ENCODE data around the gene TBL1X.
A peak's percentile ranks its signal among the peaks of the same experiment; 100 is the strongest.

TBL1X gene

GRCh38 chrX:9498236-9498635 is 33.4 kb downstream of the TBL1X start:
- no peak for DNase-seq (ENCODE audit: low spot score)

- no peak for DNase-seq (ENCODE audit: low spot score)
Measured at GRCh38 chrX:9500584-9500983, 35.7 kb downstream of the TBL1X start.

GRCh38 chrX:9501362-9501761 is 36.5 kb downstream of the TBL1X start:
- no peak for DNase-seq (ENCODE audit: low spot score)

- DNase-seq (ENCODE audit: low spot score), result no peak
Measured at GRCh38 chrX:9503261-9503660, 38.4 kb downstream of the TBL1X start.

DNA sequence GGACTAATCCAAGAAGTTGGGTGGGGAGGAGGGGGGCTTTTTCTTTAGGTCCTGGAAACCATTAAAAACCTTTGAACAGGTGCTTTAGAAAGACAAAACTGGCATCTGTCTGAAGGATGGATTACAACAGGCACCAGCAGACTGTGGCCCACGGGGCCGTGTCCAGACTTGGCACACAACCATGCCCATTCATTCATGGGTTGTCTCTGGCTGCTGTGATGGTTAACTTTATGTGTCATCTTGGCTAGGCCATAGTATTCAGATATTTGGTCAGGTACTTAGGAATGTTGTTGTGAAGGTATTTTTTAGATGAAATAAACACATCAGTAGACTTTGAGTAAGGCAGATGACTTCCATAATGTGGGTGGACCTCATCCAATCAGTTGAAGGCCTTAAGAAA is 45.5 kb downstream of the TBL1X start:
- DNase-seq (ENCODE audit: low spot score), result no peak

- DNase-seq (ENCODE audit: low spot score), result no peak
Measured at GRCh38 chrX:9510980-9511379, 46.1 kb downstream of the TBL1X start.

DNA sequence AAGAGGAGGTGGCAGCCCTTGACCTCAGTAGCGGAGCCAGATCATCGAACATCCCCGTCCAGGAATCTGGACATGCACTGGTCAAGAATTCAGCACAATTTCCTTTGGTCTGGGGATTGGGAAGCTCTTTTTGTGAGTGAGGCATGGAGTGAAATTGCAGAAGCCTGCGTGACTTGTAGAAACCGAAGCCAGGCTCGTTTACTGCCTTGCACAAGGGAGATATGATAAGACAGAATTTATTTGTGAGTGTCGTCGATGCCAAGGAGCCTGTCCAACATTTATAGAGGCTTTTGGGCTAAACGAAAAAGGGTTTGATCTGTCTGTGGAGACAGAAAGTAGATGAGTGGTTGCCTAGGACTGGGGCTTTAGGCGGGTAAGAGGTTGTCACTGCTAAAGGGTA is 50.6 kb downstream of the TBL1X start:
- DNase-seq (ENCODE audit: low spot score), result no peak

DNA sequence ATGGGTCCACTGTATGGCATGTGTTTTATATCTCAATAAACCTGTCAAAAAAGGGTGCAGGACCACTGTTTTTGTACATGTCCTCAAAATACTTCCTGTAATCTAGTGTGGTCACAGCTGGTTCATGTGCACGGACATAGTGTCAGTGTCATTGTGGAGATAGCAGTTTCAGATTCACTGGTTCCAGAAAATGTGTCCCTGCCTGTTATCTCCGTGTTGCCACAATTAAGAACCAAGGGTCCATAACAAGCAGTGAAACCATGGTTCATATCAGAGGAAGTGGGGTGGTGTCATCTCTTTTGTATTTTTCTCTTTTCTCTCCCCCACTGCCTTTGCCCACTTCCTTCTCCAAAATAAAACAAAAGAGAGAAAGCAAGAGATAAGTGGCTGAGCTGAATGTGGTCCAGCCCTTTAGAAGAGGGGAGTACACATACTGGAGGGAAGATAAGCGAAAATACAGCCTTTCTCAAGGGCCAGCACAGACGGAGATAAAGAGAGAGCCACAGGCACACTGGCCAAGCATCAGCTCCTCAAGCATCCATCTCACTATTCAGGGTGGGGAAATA is 51.2 kb downstream of the TBL1X start:
- DNase-seq (ENCODE audit: low spot score), result no peak

- no peak for DNase-seq (ENCODE audit: low spot score)
Measured at GRCh38 chrX:9516635-9517034, 51.8 kb downstream of the TBL1X start.

DNA sequence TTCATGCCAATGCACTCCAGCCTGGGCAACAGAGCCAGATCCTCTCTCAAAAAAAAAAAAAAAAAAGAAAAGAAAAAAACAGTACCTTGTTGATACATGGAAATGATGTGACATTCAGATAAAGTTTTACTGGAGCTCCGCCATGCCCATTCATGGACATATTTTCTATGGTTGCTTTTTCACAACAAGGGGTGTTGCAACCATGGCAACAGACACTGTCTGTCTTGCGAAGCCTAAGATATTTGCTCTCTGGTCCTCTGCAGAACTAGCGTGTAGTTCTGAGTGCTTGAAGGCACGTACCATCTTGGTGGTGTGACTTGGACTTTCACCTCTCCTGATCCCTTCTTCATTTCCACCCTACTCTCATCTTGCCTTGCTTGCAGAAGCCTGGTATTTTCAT is 53.2 kb downstream of the TBL1X start:
- DNase-seq (ENCODE audit: low spot score), result no peak

GRCh38 chrX:9518889-9519288 is 54.0 kb downstream of the TBL1X start:
- DNase-seq (ENCODE audit: low spot score), result no peak

DNA sequence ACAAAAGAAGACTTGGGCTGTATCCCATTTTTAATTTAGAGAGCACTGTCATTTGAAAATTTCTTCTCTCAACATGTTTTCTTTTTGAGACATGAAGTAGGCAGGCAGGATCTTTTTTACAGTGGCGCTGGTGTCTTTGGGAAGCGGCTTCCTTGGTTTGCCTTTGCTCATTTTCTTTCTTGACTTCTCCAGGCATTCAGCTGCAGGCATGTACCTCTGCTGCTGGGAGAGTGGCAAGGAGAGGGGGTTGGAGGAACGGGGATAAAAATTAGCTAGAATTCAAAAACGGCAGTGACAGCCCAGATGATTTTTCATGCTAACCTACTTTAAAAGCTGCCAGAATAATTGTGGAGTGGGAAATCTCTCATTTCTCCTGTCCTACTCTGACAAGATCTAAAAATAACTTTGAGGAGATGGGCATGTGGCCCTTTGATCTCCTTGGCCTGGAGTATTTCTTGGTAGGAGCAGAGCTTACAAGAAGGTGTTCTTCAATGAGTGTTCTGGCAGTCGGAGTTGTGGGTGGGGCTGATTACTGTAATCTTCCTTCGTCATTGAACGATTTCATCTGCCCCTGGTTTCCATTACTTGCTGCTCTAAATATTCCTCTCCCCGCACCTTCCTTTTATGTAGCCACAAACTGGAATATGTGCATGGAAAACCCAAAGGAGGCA is 54.8 kb downstream of the TBL1X start:
- no peak for DNase-seq (ENCODE audit: low spot score)

GRCh38 chrX:9520217-9520590 is 55.3 kb downstream of the TBL1X start:
- no peak for DNase-seq (ENCODE audit: low spot score)

DNA sequence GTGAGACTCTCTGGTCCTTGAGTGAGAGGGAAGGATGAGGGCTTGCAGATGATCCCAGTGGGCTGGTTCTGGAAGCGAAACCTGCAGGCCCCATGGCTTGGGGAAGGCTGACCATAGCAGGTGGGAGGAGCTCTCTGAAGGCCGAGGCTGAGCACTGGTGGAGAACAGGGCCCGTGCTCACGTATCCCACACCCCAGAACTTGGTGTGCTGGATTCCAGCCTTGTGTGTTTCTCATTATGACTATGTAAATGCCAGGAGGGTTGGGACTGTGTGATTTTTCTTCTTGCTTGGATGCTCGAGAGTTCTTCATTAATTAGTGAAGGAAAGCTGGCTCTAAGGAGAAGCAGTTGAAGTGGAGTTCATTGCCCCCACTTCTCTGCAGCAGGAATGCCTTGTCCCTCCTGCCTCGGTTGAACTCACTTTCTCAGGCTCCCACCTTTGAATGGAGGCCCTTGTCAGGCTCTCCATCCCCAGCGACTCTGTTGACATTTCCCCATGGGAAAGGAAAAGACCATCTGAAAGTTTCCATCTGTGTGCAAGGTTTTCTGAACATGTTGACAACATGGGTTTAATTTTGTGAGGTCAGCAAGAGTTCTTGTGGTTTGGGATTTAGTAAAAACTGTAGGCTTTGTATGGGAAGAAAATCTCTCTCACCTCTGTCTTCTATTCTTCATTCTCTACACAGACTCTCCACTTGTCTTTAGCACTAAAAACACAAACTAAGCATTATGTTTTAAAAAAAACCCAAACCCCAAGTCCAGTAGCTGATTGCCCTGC is 57.7 kb downstream of the TBL1X start:
- no peak for DNase-seq (ENCODE audit: low spot score)

- no peak for DNase-seq (ENCODE audit: low spot score)
Measured at GRCh38 chrX:9525511-9526248, 60.8 kb downstream of the TBL1X start.

- no peak for DNase-seq (ENCODE audit: low spot score)
Measured at GRCh38 chrX:9526965-9527364, 62.1 kb downstream of the TBL1X start.

- no peak for DNase-seq (ENCODE audit: low spot score)
Measured at GRCh38 chrX:9528498-9528897, 63.6 kb downstream of the TBL1X start.

- DNase-seq (ENCODE audit: low spot score), result no peak
Measured at GRCh38 chrX:9529223-9529622, 64.4 kb downstream of the TBL1X start.

DNA sequence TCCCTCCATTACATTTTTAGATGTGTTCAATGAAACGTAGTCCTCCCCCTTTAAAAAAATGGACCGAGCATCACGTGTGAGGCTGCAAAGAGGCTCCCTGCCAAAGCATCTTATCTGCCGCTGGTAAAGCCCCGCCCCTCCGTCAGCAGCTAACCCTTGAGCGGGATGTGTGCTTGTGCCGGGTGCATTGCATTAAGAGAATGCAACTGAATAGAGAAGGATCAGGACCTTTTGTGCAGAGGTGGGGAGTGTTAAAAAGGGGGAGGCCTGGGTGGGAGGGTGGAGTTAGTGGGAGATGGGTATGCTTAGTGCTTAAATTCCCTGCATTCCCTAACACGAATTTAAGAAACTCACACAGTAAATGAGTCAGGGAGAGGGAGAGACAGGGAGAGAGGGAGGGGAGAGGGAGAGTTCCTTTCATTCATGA is 66.0 kb downstream of the TBL1X start:
- peak; percentile 53 for DNase-seq (ENCODE audit: low spot score)

DNA sequence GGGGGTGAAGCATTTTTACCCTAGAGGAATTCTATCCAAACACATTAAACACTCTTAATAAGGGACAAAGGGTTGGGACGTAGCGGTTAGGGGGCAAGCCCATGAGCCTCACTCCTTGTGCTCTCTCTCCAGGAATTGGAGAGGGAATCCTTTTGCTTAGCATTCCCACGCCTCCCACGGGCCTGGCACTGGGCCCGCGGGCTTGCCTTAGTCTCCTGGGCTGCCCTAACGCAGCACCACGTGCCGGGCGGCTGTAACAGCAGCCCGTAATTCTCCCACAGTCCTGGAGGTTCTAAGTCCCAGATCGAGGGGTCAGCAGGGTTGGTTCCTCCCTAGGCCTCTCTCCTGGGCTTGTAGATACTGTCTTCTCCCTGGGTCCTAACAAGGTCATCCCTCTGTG is 67.5 kb downstream of the TBL1X start:
- no peak for DNase-seq (ENCODE audit: low spot score)

- DNase-seq (ENCODE audit: low spot score), result no peak
Measured at GRCh38 chrX:9533611-9534010, 68.8 kb downstream of the TBL1X start.

- no peak for DNase-seq (ENCODE audit: low spot score)
Measured at GRCh38 chrX:9534686-9535085, 69.8 kb downstream of the TBL1X start.

- DNase-seq (ENCODE audit: low spot score), result no peak
Measured at GRCh38 chrX:9535101-9535500, 70.2 kb downstream of the TBL1X start.

Data from SW480 (cell line).